Measurements from ENCODE around the gene PHETA2. TPM values are rescaled to one million over a fixed set of nuclear protein-coding genes. Genes with fewer than 3 reads are reported as not detected.
A peak's percentile ranks its signal among the peaks of the same experiment; 100 is the strongest.

PHETA2 gene, protein sequence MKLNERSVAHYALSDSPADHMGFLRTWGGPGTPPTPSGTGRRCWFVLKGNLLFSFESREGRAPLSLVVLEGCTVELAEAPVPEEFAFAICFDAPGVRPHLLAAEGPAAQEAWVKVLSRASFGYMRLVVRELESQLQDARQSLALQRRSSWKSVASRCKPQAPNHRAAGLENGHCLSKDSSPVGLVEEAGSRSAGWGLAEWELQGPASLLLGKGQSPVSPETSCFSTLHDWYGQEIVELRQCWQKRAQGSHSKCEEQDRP
- 7.6 TPM for polyA plus RNA-seq (2013)

- Histone ChIP-seq H3K36me3 (ENCODE audit: control insufficient read depth in 4 of 4, insufficient read depth in 4 of 4, low read length in 3 of 4) (peaks cover 0 to 13% (median 6%) of the 10 kb centered on the region in 4 experiments), H3K4me1 (ENCODE audit: control extremely low read depth in 1 of 4, control insufficient read depth in 4 of 4, insufficient read depth in 4 of 4, low read length in 3 of 4) (peaks cover 5 to 48% (median 36%) of the 10 kb centered on the region in 4 experiments), H3K27ac (ENCODE audit: insufficient read depth in 1 of 2, low read depth in 1 of 2, low read length in 2 of 2, poor library complexity in 1 of 2, severe bottlenecking in 2 of 2) (peak within 1 kb of the TSS in 1 of 2 experiments; percentile 54), H3K9me3 (ENCODE audit: control extremely low read depth in 1 of 5, control insufficient read depth in 4 of 5, insufficient read depth in 2 of 5, low read depth in 1 of 5, low read length in 4 of 5) (peaks cover 0 to 3% (median 0%) of the 10 kb centered on the region in 5 experiments), H3K4me3 (ENCODE audit: control insufficient read depth in 1 of 7, extremely low read depth in 1 of 7, insufficient read depth in 4 of 7, low read depth in 2 of 7, low read length in 6 of 7) (peak within 1 kb of the TSS in 6 of 7 experiments; percentile 44 to 85 (median 74)), H3K27me3 (replicated peaks in 2 of 5; ENCODE audit: control insufficient read depth in 4 of 5, insufficient read depth in 5 of 5, low read length in 4 of 5) (no peaks in the 10 kb centered on the region)
- POLR2A ChIA-PET: no interaction called here
- CTCF ChIA-PET: interaction anchor here (2.4 kb wide), 1 partner anchor 106 kb away, joined by 9 read pairs; the partner anchor contains the start of gene SEPTIN3
- DNase-seq: peak; percentile 54 to 72 (median 67)
- under 1% methylated on average over 38 of the region's 55 CpGs for WGBS (ENCODE audit: insufficient coverage)
Measured at GRCh38 chr22:42074132-42074811, at the start of gene PHETA2. Gene PHETA2 (plus strand): TSS chr22:42074248. CDS start chr22:42077294, 3,046 bp downstream.

DNA sequence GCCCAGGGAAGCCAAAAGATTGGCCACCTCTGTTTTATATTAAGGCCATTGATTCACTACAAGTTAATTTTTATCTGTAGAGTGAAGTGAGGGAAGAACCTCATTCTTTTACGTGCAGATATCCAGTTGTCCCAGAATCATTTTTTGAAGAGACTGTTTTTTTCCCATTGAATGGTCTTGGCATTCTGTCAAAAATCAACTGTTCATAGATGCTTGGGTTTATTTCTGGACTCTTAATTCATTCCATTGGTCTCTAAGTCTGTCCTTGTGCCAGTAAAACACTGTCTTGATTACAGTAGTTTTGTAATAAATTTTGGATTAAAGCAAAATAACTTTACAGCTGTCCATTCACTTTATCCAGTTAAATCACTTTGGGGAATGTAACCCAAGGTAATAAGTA, 48.6 kb upstream of the PHETA2 start:
- no peaks in the 10 kb centered on the region for H3K27me3 ChIP-seq (replicated peaks in 2 of 5; ENCODE audit: control insufficient read depth in 4 of 5, insufficient read depth in 5 of 5, low read length in 4 of 5)
- no CpG with 5 or more reads among the region's 1 CpG for WGBS (ENCODE audit: insufficient coverage)
- H3K27ac ChIP-seq (ENCODE audit: insufficient read depth in 1 of 2, low read depth in 1 of 2, low read length in 2 of 2, poor library complexity in 1 of 2, severe bottlenecking in 2 of 2): no peak overlapping the region
- H3K9me3 ChIP-seq (ENCODE audit: control extremely low read depth in 1 of 5, control insufficient read depth in 4 of 5, insufficient read depth in 2 of 5, low read depth in 1 of 5, low read length in 4 of 5): no peaks in the 10 kb centered on the region
- ChIA-PET CTCF (no interaction called here), POLR2A (no interaction called here)
- H3K36me3 ChIP-seq (ENCODE audit: control insufficient read depth in 4 of 4, insufficient read depth in 4 of 4, low read length in 3 of 4): no peaks in the 10 kb centered on the region
- DNase-seq: no peak
- H3K4me1 ChIP-seq (ENCODE audit: control extremely low read depth in 1 of 4, control insufficient read depth in 4 of 4, insufficient read depth in 4 of 4, low read length in 3 of 4): peaks cover 0 to 7% (median 0%) of the 10 kb centered on the region in 4 experiments
- no peak overlapping the region for H3K4me3 ChIP-seq (ENCODE audit: control insufficient read depth in 1 of 7, extremely low read depth in 1 of 7, insufficient read depth in 4 of 7, low read depth in 2 of 7, low read length in 6 of 7)

DNA sequence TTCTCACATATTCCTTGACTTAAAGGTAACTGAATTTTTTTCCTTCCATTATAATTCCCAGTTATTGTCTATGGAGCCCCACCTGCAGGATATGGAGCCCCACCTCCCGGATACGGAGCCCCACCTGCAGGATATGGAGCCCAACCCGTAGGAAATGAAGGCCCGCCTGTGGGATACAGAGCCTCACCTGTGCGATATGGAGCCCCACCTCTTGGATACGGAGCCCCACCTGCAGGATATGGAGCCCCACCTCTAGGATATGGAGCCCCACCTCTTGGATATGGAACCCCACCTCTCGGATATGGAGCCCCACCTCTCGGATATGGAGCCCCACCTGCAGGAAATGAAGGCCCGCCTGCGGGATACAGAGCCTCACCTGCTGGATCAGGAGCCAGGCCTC, 47.3 kb upstream of the PHETA2 start:
- Histone ChIP-seq H3K27me3 (replicated peaks in 2 of 5; ENCODE audit: control insufficient read depth in 4 of 5, insufficient read depth in 5 of 5, low read length in 4 of 5) (no peaks in the 10 kb centered on the region), H3K27ac (ENCODE audit: insufficient read depth in 1 of 2, low read depth in 1 of 2, low read length in 2 of 2, poor library complexity in 1 of 2, severe bottlenecking in 2 of 2) (no peak overlapping the region), H3K9me3 (ENCODE audit: control extremely low read depth in 1 of 5, control insufficient read depth in 4 of 5, insufficient read depth in 2 of 5, low read depth in 1 of 5, low read length in 4 of 5) (peaks cover 0 to 1% (median 0%) of the 10 kb centered on the region in 5 experiments), H3K4me3 (ENCODE audit: control insufficient read depth in 1 of 7, extremely low read depth in 1 of 7, insufficient read depth in 4 of 7, low read depth in 2 of 7, low read length in 6 of 7) (no peak overlapping the region), H3K4me1 (ENCODE audit: control extremely low read depth in 1 of 4, control insufficient read depth in 4 of 4, insufficient read depth in 4 of 4, low read length in 3 of 4) (peaks cover 0 to 7% (median 0%) of the 10 kb centered on the region in 4 experiments), H3K36me3 (ENCODE audit: control insufficient read depth in 4 of 4, insufficient read depth in 4 of 4, low read length in 3 of 4) (no peaks in the 10 kb centered on the region)
- WGBS (ENCODE audit: insufficient coverage): 95% methylated on average over 10 of the region's 10 CpGs
- DNase-seq: no peak
- POLR2A ChIA-PET: no interaction called here
- CTCF ChIA-PET: no interaction called here

DNA sequence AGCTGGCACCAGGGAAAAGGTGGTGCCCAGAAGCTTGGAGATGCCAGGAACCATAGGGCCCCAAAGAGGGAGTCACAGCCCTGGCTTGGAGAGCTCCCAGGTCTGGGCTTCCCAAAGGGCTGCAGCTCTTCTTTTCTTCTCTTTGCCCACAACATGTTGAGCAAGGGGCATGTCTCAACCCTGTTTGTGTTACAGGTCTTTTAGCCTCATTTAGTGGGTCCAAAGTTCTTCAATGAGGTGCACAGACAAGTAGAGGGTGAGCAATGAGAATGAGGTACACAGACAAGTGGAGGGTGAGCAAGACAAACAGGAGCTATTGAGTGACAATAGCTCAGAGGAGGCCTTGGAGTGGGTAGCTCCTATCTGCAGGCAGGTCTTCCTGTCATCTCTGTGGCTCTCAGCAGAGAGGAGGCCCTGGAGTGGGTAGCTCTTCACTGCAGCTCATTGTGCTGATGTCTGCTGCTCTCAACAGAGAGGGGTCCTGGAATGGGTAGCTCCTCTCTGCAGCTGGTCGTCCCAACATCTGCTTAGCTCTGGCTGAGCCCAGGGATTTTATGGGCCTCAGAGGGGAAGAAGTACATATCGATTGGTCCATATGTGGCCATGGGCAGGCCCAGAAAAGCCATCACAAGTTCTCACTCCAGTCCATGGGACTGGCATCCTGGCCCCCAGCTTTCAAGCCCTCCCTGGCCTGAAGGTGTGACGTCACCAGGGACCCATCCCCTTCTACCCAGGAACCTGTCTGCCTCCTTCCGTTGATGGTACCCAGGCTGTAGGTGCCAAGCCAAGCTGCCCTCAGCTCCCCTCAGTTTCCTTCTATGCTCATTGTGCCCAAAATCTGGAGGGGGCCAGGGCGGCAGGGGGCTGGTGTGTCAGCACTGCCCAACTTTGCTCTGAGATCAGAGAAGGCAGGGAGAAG, 40.5 kb upstream of the PHETA2 start:
- Histone ChIP-seq H3K36me3 (ENCODE audit: control insufficient read depth in 4 of 4, insufficient read depth in 4 of 4, low read length in 3 of 4) (peaks cover 0 to 1% (median 0%) of the 10 kb centered on the region in 4 experiments), H3K4me1 (ENCODE audit: control extremely low read depth in 1 of 4, control insufficient read depth in 4 of 4, insufficient read depth in 4 of 4, low read length in 3 of 4) (peaks cover 0 to 5% (median 2%) of the 10 kb centered on the region in 4 experiments), H3K4me3 (ENCODE audit: control insufficient read depth in 1 of 7, extremely low read depth in 1 of 7, insufficient read depth in 4 of 7, low read depth in 2 of 7, low read length in 6 of 7) (no peak overlapping the region), H3K9me3 (ENCODE audit: control extremely low read depth in 1 of 5, control insufficient read depth in 4 of 5, insufficient read depth in 2 of 5, low read depth in 1 of 5, low read length in 4 of 5) (peaks cover 0 to 12% (median 11%) of the 10 kb centered on the region in 5 experiments), H3K27me3 (replicated peaks in 2 of 5; ENCODE audit: control insufficient read depth in 4 of 5, insufficient read depth in 5 of 5, low read length in 4 of 5) (no peaks in the 10 kb centered on the region), H3K27ac (ENCODE audit: insufficient read depth in 1 of 2, low read depth in 1 of 2, low read length in 2 of 2, poor library complexity in 1 of 2, severe bottlenecking in 2 of 2) (no peak overlapping the region)
- ChIA-PET POLR2A (no interaction called here), CTCF (no interaction called here)
- no peak for DNase-seq
- 100% methylated on average over 4 of the region's 5 CpGs for WGBS (ENCODE audit: insufficient coverage)

DNA sequence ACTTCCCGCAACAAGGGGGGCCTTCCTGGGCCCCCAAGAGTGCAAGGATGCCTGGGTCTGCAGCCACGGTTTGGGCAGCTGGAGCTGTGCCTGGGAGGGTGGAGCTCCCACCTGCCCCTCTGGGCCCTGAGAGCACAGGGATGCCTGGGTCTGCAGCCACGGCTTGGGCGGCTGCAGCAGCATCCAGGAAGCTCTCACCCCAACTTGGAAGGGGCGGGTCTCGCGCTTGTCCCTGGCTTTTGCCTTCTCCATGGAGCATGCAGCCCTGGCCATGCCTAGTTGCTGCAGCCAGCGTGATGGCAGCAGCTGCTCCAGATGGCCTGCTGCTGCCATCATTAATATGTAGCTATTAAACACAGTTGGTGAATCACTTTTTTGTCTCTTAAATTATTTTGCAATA, 38.8 kb upstream of the PHETA2 start:
- H3K27ac ChIP-seq (ENCODE audit: insufficient read depth in 1 of 2, low read depth in 1 of 2, low read length in 2 of 2, poor library complexity in 1 of 2, severe bottlenecking in 2 of 2): no peak overlapping the region
- H3K4me1 ChIP-seq (ENCODE audit: control extremely low read depth in 1 of 4, control insufficient read depth in 4 of 4, insufficient read depth in 4 of 4, low read length in 3 of 4): peaks cover 0 to 8% (median 2%) of the 10 kb centered on the region in 4 experiments
- H3K4me3 ChIP-seq (ENCODE audit: control insufficient read depth in 1 of 7, extremely low read depth in 1 of 7, insufficient read depth in 4 of 7, low read depth in 2 of 7, low read length in 6 of 7): no peak overlapping the region
- peaks cover 0 to 1% (median 0%) of the 10 kb centered on the region in 4 experiments for H3K36me3 ChIP-seq (ENCODE audit: control insufficient read depth in 4 of 4, insufficient read depth in 4 of 4, low read length in 3 of 4)
- H3K9me3 ChIP-seq (ENCODE audit: control extremely low read depth in 1 of 5, control insufficient read depth in 4 of 5, insufficient read depth in 2 of 5, low read depth in 1 of 5, low read length in 4 of 5): peaks cover 0 to 12% (median 11%) of the 10 kb centered on the region in 5 experiments
- ChIA-PET CTCF (interaction anchor here (0.8 kb wide), 1 partner anchor 10 kb away, joined by 3 read pairs; no protein-coding TSS in a partner anchor), POLR2A (no interaction called here)
- H3K27me3 ChIP-seq (replicated peaks in 2 of 5; ENCODE audit: control insufficient read depth in 4 of 5, insufficient read depth in 5 of 5, low read length in 4 of 5): no peaks in the 10 kb centered on the region
- WGBS (ENCODE audit: insufficient coverage): 88% methylated on average over 6 of the region's 8 CpGs
- DNase-seq: no peak

- ChIA-PET CTCF (interaction anchor here (1.0 kb wide), 1 partner anchor 15 kb away, joined by 3 read pairs; no protein-coding TSS in a partner anchor), POLR2A (no interaction called here)
- H3K4me1 ChIP-seq (ENCODE audit: control extremely low read depth in 1 of 4, control insufficient read depth in 4 of 4, insufficient read depth in 4 of 4, low read length in 3 of 4): peaks cover 0 to 8% (median 2%) of the 10 kb centered on the region in 4 experiments
- peaks cover 0 to 5% (median 0%) of the 10 kb centered on the region in 4 experiments for H3K36me3 ChIP-seq (ENCODE audit: control insufficient read depth in 4 of 4, insufficient read depth in 4 of 4, low read length in 3 of 4)
- H3K27me3 ChIP-seq (replicated peaks in 2 of 5; ENCODE audit: control insufficient read depth in 4 of 5, insufficient read depth in 5 of 5, low read length in 4 of 5): no peaks in the 10 kb centered on the region
- H3K27ac ChIP-seq (ENCODE audit: insufficient read depth in 1 of 2, low read depth in 1 of 2, low read length in 2 of 2, poor library complexity in 1 of 2, severe bottlenecking in 2 of 2): no peak overlapping the region
- 93% methylated on average over 3 of the region's 5 CpGs for WGBS (ENCODE audit: insufficient coverage)
- no peak for DNase-seq
- no peak overlapping the region for H3K4me3 ChIP-seq (ENCODE audit: control insufficient read depth in 1 of 7, extremely low read depth in 1 of 7, insufficient read depth in 4 of 7, low read depth in 2 of 7, low read length in 6 of 7)
- peaks cover 3 to 20% (median 9%) of the 10 kb centered on the region in 5 experiments for H3K9me3 ChIP-seq (ENCODE audit: control extremely low read depth in 1 of 5, control insufficient read depth in 4 of 5, insufficient read depth in 2 of 5, low read depth in 1 of 5, low read length in 4 of 5)
Measured at GRCh38 chr22:42039271-42039670, 34.8 kb upstream of the PHETA2 start.

Data from common myeloid progenitor, CD34-positive (primary cell).